Right renal cortex interstitium (tissue), 3 donors: ENCODE measurements around the gene CTNNA1. TPM values are rescaled to one million over a fixed set of nuclear protein-coding genes. Genes with fewer than 3 reads are reported as not detected.

Experiments
- DNase-seq, 3 donors: peaks; one replicate each; pipeline ENCODE4 v3.0.0-alpha.2; 2013; ENCODE audit warnings: low read depth in 3 of 3, low spot score in 2 of 3
- polyA plus RNA-seq, 3 donors: library from polyadenylated mRNA; unstranded; fragments of 120-200 nt; gene quantifications; one replicate each; pipeline ENCODE4 v1.2.1, GENCODE V29; 2013; ENCODE audit not compliant: insufficient read length in 3 of 3

The CTNNA1 gene
- polyA plus RNA-seq, 3 donors = 380 to 411 (median 404) TPM

- DNase-seq = no peak
These were observed 125.4 kb downstream of the CTNNA1 start for GRCh38 chr5:138878437-138879235.

DNA sequence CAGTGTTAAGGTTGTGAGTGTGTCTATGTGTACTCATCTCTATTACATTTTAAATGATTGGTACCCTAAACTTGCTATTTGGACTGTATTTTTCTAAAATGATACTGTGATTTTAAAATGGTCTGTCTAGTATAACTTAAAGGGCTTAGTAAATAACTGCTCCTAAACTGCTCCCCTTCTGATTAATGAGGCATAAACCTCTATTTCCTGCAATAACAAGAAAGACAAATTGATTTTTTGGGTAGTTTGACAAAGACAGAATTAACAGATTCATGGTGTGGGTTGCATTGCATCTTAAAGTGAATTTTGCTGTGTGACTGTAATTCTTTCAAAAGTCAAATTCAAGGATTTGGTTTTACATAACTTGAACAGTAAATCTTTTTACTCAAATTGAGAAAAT, 130.0 kb downstream of the CTNNA1 start:
- no peak for DNase-seq

DNA sequence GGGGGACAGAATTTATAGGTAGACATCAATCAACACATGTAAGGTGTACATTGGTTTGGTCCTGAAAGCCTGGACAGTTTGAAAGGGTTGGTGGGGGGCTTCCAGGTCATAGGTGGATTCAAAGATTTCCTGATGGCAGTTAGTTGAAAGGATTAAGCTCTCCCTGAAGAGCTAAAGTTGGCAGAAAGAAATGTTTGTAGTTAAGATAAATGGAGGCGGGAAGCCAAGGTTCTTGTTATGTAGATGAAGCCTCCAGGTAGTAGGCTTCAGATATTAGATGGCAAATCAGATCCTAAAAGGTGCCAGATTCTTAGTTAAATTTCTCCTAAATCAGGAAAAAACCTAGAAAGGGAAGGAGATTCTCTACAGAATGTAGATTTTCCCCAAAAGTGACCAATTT, 130.9 kb downstream of the CTNNA1 start:
- DNase-seq = no peak

GRCh38 chr5:138884554-138884953, 131.3 kb downstream of the CTNNA1 start:
- DNase-seq = no peak

- no peak for DNase-seq
These were observed 136.8 kb downstream of the CTNNA1 start for GRCh38 chr5:138889994-138890393.

GRCh38 chr5:138890644-138891043, 137.4 kb downstream of the CTNNA1 start:
- no peak for DNase-seq

DNA sequence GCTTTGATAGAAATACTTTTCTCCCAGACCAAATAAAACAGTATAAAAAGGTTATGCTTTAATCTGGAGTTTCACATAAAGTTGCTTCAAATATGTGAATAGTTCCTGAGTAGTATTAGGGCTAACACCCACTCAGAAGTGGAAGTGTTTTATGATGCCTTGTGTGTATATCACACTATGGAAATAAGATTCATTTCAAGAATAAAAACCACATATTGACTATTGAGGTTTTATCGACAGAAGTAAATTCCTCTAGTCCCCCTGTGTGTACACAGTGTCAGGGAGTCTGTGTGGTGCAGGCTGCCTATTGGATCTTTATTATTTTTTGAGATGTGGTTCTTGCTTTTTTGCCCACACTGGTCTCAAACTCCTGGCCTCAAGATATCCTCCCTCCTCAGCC, 142.7 kb downstream of the CTNNA1 start:
- DNase-seq = no peak

DNA sequence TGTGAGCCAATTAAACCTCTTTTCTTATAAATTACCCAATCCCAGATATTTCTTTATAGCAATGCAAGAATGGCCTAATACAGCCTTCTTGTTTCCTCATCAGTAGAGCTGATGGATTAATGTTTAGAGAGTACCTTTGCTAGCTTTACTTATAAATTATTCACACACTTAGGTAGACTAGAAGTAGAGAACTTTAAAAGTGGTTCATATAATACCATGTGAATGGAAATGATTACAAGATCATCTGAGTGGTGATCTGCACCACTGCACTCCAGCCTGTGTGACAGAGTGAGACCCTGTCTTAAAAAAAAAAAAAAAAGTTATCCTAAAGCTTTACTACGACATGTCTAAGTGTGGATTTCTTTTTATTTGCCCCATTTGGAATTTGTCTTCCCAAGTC, 145.1 kb downstream of the CTNNA1 start:
- no peak for DNase-seq

DNA sequence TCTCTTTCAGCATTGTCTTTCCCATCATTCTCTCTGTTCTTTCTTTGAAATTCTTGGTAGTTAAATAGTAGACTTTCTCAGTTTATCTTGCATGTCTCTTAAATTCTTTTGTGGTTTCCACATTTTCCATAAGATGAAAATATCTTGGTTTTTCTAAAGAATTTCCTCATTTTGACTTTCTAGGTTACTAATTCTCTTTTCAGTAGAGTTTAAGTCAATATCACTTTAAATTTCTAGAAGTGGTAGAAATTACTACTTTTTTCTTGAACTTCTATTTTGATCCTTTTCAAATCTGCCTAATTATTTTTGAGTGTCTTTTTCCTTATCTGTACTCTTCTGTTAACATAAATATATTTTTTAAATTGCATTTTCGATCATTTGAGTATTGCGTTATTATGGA, 145.5 kb downstream of the CTNNA1 start:
- DNase-seq = no peak

DNA sequence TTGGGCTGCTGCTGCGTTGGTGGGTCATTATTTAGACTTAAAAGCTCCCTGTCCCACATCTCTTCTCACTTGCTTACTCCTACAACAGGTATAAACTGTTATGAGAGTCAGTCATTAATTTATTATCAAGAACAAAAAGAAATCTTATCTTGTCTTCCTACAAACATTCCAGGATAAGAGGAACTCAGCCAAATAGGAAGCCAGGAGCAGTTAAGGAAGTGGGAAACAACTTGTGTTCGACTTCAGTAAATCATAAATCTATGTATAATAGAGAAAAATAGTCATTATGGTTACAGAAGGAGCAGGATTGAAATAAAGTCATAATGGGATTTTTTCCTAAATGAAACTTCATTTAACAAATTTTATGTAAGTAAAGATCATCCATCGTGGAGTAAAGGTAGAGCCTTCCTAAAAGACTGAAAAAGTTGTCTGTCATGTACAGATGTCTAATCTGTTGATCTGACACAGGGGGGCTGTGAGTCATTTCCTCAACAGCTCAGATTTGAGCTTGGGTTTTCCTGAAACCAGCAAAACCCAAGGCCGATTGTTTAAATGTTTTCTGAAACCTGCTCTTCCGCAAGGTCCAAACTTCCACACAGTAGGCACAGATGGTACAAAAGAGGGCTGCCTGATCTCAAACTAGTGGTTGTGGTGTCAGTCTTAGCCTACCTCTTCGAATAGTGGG, 147.2 kb downstream of the CTNNA1 start:
- DNase-seq = no peak

- DNase-seq = no peak
These were observed 148.5 kb downstream of the CTNNA1 start for GRCh38 chr5:138901716-138902115.

DNA sequence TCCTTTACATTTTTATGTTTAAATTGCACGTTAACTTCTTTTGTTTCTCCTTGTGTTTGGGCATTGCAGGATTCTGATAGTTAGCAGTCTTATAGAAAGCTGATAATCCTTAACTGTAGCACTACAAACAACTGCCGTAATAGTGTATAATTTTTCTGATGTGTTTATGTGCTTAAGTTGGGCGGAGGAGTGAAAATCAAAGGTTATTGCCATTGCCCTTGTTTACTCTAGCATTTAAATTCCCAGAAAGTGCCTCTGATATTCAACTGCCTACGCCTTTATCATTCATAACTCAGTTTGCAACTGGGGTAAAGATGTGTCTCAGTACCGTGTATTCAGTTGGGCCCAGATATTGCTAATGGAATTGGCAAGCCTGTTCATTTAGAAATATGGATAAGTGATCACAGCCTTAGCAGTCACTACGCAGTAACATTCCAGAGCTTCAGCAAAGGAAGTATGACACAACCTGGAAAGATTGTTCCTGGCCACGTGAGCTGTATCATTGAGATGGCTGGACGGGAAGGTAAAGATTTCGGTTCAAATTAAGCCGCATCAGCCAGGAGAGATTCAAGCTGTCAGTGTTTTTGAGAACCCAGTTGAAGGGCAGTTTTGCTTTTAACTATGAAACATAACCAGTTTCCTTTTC, 150.0 kb downstream of the CTNNA1 start:
- no peak for DNase-seq

DNA sequence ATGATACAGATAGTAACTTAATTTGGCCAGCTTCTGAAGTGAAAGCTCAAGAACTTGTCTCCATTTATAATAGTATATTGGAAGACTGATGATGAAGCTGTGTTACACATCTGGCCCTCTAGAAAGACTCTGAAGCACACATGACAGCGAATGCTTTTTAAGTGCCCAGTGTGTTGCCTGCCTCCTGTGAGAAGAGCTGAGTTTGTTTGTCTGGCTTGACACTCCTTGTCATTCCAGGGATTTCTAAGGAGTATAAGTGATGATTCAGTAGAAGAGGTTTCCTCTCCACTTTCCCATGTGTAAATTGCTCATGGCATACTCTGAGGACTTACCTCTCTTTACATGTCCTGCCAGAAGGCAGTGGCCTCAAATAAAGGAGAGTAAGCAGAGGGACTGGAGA, 152.3 kb downstream of the CTNNA1 start:
- DNase-seq = no peak

DNA sequence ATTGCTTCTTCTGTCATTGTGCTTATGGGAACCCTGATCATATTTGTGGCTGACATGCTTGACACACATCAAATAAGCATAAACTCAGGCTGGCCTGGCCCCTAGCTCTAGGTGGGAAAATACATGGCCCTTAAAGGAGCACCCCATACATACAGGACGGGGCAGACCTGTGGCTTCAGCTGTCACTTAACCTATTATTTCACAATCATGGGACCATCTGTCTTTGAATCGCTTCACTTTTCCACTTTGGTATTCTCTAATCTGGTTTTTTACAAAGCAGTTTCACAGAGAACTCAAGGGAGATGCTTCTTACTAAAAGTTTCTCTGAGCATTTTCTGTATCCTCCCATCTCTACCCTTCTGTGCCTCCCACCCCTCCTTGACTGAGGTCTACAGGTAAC, 156.5 kb downstream of the CTNNA1 start:
- DNase-seq = no peak

GRCh38 chr5:138910546-138911185, 157.4 kb downstream of the CTNNA1 start:
- no peak for DNase-seq

GRCh38 chr5:138911441-138911840, 158.2 kb downstream of the CTNNA1 start:
- no peak for DNase-seq

- DNase-seq = no peak
These were observed 158.9 kb downstream of the CTNNA1 start for GRCh38 chr5:138912093-138912492.

DNA sequence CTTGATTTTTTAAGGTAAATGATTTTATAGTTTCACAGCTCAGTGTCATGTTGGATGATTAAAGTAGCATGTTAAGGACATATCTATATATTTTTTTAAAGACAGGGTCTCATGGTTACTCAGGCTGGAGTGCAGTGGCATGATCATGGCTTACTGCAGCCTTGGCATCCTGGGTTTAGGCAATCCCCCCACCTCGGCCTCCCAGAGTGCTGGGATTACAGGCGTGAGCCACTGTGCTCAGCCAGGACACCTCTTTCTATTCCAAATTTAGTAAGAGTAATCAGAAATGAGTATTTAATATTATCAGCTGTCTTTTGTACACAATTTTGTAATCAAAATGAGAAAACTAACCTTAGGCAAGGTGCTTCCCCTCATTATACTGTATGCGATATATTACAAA, 160.5 kb downstream of the CTNNA1 start:
- no peak for DNase-seq

GRCh38 chr5:138914338-138914737, 161.1 kb downstream of the CTNNA1 start:
- no peak for DNase-seq

DNA sequence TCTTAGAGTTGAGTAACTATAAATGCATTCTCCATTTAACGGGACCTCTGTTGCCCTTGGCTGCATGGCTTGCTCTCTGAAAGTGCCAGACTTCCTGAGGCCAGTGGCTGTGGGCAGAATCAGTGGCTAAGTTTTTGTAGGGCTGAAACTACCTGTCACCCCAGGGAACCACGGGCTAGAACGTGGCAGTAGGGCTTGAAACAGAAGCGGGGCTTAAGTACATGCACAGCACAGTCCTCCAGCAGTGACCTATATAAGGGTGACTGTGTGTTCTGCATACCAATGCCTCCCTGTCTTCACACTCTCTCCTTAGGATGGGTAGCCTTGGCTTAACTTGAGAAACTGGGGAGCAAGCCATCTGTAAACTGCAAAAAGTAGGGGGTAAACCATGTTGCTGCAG, 165.5 kb downstream of the CTNNA1 start:
- DNase-seq = no peak

GRCh38 chr5:138920181-138920580, 167.0 kb downstream of the CTNNA1 start:
- DNase-seq = no peak
